ENCODE results near the gene OR2AG1. TPM values are rescaled to one million over a fixed set of nuclear protein-coding genes. Genes with fewer than 3 reads are reported as not detected.

The OR2AG1 gene
- total and polyA plus RNA-seq, 2 of the 4 experiments (the other 2 are of a cell fraction) = not detected

GRCh38 chr11:6737872-6738466 is 44.9 kb upstream of the OR2AG1 start:
- BruUV-seq (replicated peaks) = no TSS peak
- intact Hi-C loops (cut with micrococcal nuclease) = no loop called here

More at GRCh38 chr11:6737872-6738466, 44.9 kb upstream of the OR2AG1 start:
- H3K36me3 ChIP-seq (ENCODE audit: control insufficient read depth, insufficient read depth, low read length) = no peaks in the 10 kb centered on the region
- H2BK120ac ChIP-seq (ENCODE audit: low read depth, low read length) = no peak overlapping the region
- no CpG with 5 or more reads among the region's 2 CpGs for WGBS, 2 experiments (ENCODE audit: extremely low coverage in 2 of 2, insufficient read length in 1 of 2)
- H2AK5ac ChIP-seq (ENCODE audit: low read depth, low read length) = no peak overlapping the region
- H3K23ac ChIP-seq (ENCODE audit: low read depth, low read length) = no peak overlapping the region
- H3K79me1 ChIP-seq (ENCODE audit: low read depth in 1 of 2, low read length in 2 of 2) = no peaks in the 10 kb centered on the region
- DNase-seq = peak; percentile 34
- peak; percentile 77 for ATAC-seq (ENCODE audit: low read depth)
- no peak overlapping the region for H3K14ac ChIP-seq (replicated peaks; ENCODE audit: low read depth, low read length)
- no peak overlapping the region for H2BK15ac ChIP-seq (ENCODE audit: low read depth, low read length)
- no peak overlapping the region for H2AK9ac ChIP-seq (replicated peaks; ENCODE audit: low read depth, low read length, poor library complexity)
- no peaks in the 10 kb centered on the region for H3K27me3 ChIP-seq (ENCODE audit: control insufficient read depth, insufficient read depth, low read length)
- H3K4me1 ChIP-seq (ENCODE audit: control insufficient read depth, insufficient read depth, low read length) = no peaks in the 10 kb centered on the region
- no peak overlapping the region for H3K18ac ChIP-seq (ENCODE audit: low read depth, low read length)
- no peak overlapping the region for H3K4me3 ChIP-seq (ENCODE audit: insufficient read depth, low read depth, low read length)
- ChIA-PET CTCF (interaction anchor here (0.6 to 1.3 kb wide), 8 partner anchors 8 to 680 kb away, joined by 3 to 8 read pairs (median 3); no protein-coding TSS in a partner anchor), POLR2A (ENCODE audit: unreplicated experiment) (no interaction called here)
- H2BK5ac ChIP-seq (ENCODE audit: low read depth, low read length, poor library complexity, severe bottlenecking) = no peak overlapping the region
- no peak overlapping the region for H4K5ac ChIP-seq (ENCODE audit: low read depth, low read length)
- no peak overlapping the region for H3K9ac ChIP-seq (ENCODE audit: low read depth, low read length)
- no peak overlapping the region for H3K4ac ChIP-seq (ENCODE audit: low read depth, low read length)
- no peaks in the 10 kb centered on the region for H3K9me1 ChIP-seq (ENCODE audit: insufficient read depth, low read length)
- no peak overlapping the region for H2BK20ac ChIP-seq (ENCODE audit: low read depth, low read length)
- H3K4me2 ChIP-seq (ENCODE audit: low read depth, low read length) = no peak overlapping the region
- H4K20me1 ChIP-seq (ENCODE audit: insufficient read depth, low read length) = no peaks in the 10 kb centered on the region
- TF ChIP-seq RAD21 (IDR thresholded peaks at IDR 0.05; ENCODE audit: low read length) = peak; percentile 30; the same call in 1 of the 2 replicates
- TF ChIP-seq CTCF (conservative IDR thresholded peaks at IDR 0.05; ENCODE audit: low read depth, low read length) = peak; percentile 58
- no peak for TF ChIP-seq ELK1 (IDR thresholded peaks at IDR 0.05; ENCODE audit: borderline replicate concordance, low read depth, low read length)
- TF ChIP-seq RFX5 (IDR thresholded peaks at IDR 0.05; ENCODE audit: low read depth, low read length) = no peak
- no peak overlapping the region for H2AFZ ChIP-seq (replicated peaks; ENCODE audit: low read length, poor library complexity)
- no peak overlapping the region for H3K27ac ChIP-seq (ENCODE audit: insufficient read depth, low read length)
- H3K9me3 ChIP-seq (ENCODE audit: control insufficient read depth, insufficient read depth, low read length) = no peaks in the 10 kb centered on the region
- H4K91ac ChIP-seq (ENCODE audit: insufficient read depth, low read depth, low read length) = no peak overlapping the region
- no peak overlapping the region for H3K56ac ChIP-seq (ENCODE audit: extremely low read depth, insufficient read depth, low read length)
- in situ Hi-C loops (cut with MboI; ENCODE audit: low sequenced_read_pairs) = no loop called here
- no peak overlapping the region for H4K8ac ChIP-seq (ENCODE audit: low read depth in 2 of 2, low read length in 2 of 2)
- dilution Hi-C loops (cut with HindIII; ENCODE audit: low sequenced_read_pairs, unreplicated experiment) = no loop called here
